H1 (cell line): ENCODE results near the gene LRRC9. TPM values are rescaled to one million over a fixed set of nuclear protein-coding genes. Genes with fewer than 3 reads are reported as not detected.

ENCODE experiments used
- BRCA1 ChIP-seq: IDR thresholded peaks from 2 replicates; pipeline ENCODE4 v1.6.1; 2012; ENCODE audit warnings: low read depth, low read length, improper control_type of control experiment
- CTBP2 ChIP-seq: IDR thresholded peaks from 2 replicates; pipeline ENCODE4 v1.7.0; 2011; ENCODE audit warnings: borderline replicate concordance, mild to moderate bottlenecking, moderate library complexity, mixed read lengths, low read length; ENCODE audit not compliant: insufficient read depth, insufficient read length
- YY1 ChIP-seq: IDR thresholded peaks from 2 replicates; pipeline ENCODE4 v1.6.1; 2011; ENCODE audit warnings: low read depth, mild to moderate bottlenecking, low read length
- polyA plus RNA-seq, 7 experiments: library from polyadenylated mRNA; depleted of rRNA in 3 of 7; stranded (reverse) in 5 of 7; unstranded in 2 of 7; fragments of >200 nt in 5 of 7; fragments of 200-250 nt in 2 of 7; gene quantifications; 1 replicate in 5 of 7; 2 replicates in 1 of 7; 4 replicates in 1 of 7; pipeline versions ENCODE4 v1.2.1 to v1.2.3, GENCODE V29; 2011 to 2013; ENCODE audit warnings: missing spikeins in 2 of 7, mixed read lengths in 2 of 7
- total RNA-seq: library from RNA; stranded (reverse); fragmentation: NEBNext Ultra II Directional; extraction: Animal tissue kit (Norgen Biotek cat#: 25700); gene quantifications from 2 replicates; pipeline ENCODE4 v1.2.1, GENCODE V29; 2021
- TF ChIP-seq, protein P1 (sequence below): IDR thresholded peaks from 2 replicates; pipeline ENCODE4 v1.6.1; 2012; ENCODE audit warnings: low read length, inconsistent platforms

The LRRC9 gene
- total and polyA plus RNA-seq, 2 of the 8 experiments (the other 6 are each of a cell fraction or from before 2014, with no cell fraction given) = 0.12 to 0.84 TPM

DNA sequence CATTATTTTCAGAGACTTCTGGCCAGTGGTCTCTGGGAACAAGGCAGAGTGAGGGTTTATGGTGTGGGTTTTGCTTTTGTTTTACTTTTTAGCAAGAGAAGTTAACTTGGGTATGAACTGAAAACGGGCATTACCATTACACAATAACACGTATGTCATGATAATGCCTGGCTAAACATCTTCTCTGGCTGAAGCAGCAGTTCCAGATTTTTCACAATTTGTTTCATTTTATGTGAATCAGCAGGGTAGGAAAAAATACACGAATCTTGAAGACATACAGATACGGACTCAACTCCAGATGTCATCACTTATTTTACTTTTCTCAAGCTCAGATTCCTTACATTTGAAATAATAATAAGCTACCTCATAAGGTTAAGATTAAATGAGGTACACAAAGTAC lies 169.3 kb downstream of the LRRC9 start (continued):
- TF ChIP-seq, protein P1, sequence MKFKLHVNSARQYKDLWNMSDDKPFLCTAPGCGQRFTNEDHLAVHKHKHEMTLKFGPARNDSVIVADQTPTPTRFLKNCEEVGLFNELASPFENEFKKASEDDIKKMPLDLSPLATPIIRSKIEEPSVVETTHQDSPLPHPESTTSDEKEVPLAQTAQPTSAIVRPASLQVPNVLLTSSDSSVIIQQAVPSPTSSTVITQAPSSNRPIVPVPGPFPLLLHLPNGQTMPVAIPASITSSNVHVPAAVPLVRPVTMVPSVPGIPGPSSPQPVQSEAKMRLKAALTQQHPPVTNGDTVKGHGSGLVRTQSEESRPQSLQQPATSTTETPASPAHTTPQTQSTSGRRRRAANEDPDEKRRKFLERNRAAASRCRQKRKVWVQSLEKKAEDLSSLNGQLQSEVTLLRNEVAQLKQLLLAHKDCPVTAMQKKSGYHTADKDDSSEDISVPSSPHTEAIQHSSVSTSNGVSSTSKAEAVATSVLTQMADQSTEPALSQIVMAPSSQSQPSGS = no peak
- no peak for TF ChIP-seq BRCA1
- TF ChIP-seq YY1 = no peak
- no peak for TF ChIP-seq CTBP2
- TF ChIP-seq, all 59 proteins: peak for 0
